ENCODE results near the gene ARFGAP2. TPM values are rescaled to one million over a fixed set of nuclear protein-coding genes. Genes with fewer than 3 reads are reported as not detected.

The ARFGAP2 gene
- total and polyA plus RNA-seq, 12 donors, result 72.3 to 411 (median 104) TPM

DNA sequence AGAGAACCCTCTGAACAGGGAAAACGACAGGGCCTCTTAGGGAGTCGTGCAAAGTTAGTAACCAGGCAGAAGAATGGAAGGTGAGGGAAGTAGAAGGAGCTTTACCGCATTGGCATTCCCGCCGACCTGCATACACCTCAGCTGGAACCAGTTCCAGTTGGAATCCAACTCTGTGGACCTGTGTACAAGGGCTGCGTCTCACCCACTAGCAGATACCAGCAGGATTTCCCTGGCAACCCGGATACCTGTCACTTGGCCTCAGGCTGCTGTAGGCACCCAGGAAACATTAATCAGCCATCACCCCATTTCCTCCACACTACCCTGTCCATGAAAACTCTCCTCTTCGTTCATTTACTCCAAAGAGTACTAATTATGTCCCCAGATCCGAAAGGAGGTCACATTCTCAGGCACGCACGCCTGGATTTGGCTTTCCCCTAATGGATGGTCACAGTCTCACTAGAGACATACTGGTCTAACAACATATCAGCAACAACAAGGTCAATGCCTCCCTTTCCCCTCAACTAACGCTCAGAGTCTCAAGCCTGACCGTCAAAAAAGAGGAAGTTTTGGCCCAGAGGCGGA is 842 bp downstream of the ARFGAP2 start:
- intact Hi-C loops (cut with DNase I), result loop anchor here in 1 of 2 donors (5.0 kb wide), 3 partner anchors 41 to 176 kb away; partner anchors contain the start of gene MYBPC3
- Histone ChIP-seq H3K9me3 (replicated peaks in 1 of 3) (no peaks in the 10 kb centered on the region), H3K4me3 (peak overlapping the region; percentile 84 to 97 (median 96)), H3K27me3 (no peaks in the 10 kb centered on the region), H3K36me3 (replicated peaks in 1 of 2) (peaks cover 0 to 61% of the 10 kb centered on the region in 2 donors), H3K4me1 (replicated peaks in 1 of 2) (peaks cover 24 to 40% of the 10 kb centered on the region in 2 donors), H3K27ac (peak overlapping the region; percentile 87 to 99 (median 97))
- TF ChIP-seq POLR2A (IDR thresholded peaks at IDR 0.05) (no peak), CTCF (IDR thresholded peaks at IDR 0.05) (no peak)
- no peak for DNase-seq
- 19 to 27% (median 20%) methylated on average over 11 to 14 of the region's 14 CpGs for WGBS, 4 donors

DNA sequence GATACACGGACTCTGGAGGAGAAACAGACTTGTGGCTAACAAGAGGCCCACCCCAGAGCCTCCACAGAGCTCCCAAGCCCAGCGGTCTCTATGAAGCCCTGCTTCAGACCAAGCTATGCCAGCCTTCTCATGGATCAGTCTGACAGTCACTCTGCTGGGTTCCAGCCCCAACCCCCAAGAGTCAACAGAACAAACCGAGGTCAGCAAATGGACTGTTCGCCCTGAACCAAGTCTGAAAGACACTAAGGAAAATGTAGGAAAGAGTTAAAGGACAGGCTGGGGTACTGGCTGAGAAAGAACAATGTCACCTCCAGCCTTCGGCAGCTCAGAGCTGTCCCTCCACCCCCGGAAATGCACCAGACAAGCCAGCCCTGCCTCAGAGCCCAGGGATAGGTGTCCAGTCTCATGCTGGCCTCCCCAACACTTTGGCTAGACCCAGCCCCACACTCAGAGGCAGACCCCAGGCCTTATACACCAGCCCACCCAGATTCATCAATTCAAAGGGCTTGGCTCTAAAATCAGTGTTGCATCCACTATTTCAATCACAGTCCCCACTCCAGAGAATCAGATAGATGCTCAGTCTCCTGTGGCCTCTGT is 3.8 kb downstream of the ARFGAP2 start:
- Histone ChIP-seq H3K4me1 (replicated peaks in 1 of 2) (peaks cover 14 to 23% of the 10 kb centered on the region in 2 donors), H3K27ac (no peak overlapping the region)
- DNase-seq, result no peak

DNA sequence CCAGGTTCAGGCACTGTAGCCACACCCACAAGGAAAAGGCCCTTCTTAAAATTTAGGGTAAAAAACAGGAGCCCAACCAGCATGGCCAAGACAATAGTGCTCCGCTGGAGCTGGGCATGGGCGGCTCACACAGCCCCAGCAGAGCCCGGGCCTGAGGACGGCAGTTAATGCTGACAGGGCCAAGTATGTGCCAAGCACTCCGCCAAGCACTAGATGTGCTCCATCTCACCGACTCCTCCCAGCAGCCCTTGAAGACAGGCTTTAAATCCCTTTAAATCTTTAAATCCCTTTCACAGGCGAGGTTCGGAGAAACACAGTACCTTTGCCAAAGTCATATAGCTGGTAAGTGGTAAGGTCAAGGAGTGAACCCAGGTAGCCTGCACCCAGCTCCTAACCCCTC is 4.8 kb downstream of the ARFGAP2 start:
- Histone ChIP-seq H3K9me3 (replicated peaks in 1 of 3) (no peaks in the 10 kb centered on the region), H3K4me3 (no peak overlapping the region), H3K27me3 (no peaks in the 10 kb centered on the region), H3K4me1 (replicated peaks in 1 of 2) (peaks cover 5 to 15% of the 10 kb centered on the region in 2 donors), H3K36me3 (replicated peaks in 1 of 2) (peaks cover 0 to 82% of the 10 kb centered on the region in 2 donors), H3K27ac (no peak overlapping the region)
- no peak for DNase-seq
- TF ChIP-seq POLR2A (IDR thresholded peaks at IDR 0.05), result no peak
- TF ChIP-seq CTCF (IDR thresholded peaks at IDR 0.05), result no peak
- intact Hi-C loops (cut with DNase I), result loop anchor here in 1 of 2 donors (5.0 kb wide), 1 partner anchor 175 kb away; no protein-coding TSS in a partner anchor
- 67 to 88% (median 80%) methylated on average over 5 to 8 of the region's 8 CpGs for WGBS, 4 donors

More for the DNA sequence above, 3.8 kb downstream of the ARFGAP2 start:
- WGBS, 4 donors, result 61 to 69% (median 67%) methylated on average over 4 to 6 of the region's 6 CpGs
- H3K9me3 ChIP-seq (replicated peaks in 1 of 3), result no peaks in the 10 kb centered on the region
- intact Hi-C loops (cut with DNase I), result loop anchor here in 1 of 2 donors (5.0 kb wide), 1 partner anchor 174 kb away; no protein-coding TSS in a partner anchor
- no peak overlapping the region for H3K4me3 ChIP-seq
- TF ChIP-seq CTCF (IDR thresholded peaks at IDR 0.05) (no peak), POLR2A (IDR thresholded peaks at IDR 0.05) (no peak)
- H3K36me3 ChIP-seq (replicated peaks in 1 of 2), result peaks cover 0 to 72% of the 10 kb centered on the region in 2 donors
- H3K27me3 ChIP-seq, result no peaks in the 10 kb centered on the region

DNA sequence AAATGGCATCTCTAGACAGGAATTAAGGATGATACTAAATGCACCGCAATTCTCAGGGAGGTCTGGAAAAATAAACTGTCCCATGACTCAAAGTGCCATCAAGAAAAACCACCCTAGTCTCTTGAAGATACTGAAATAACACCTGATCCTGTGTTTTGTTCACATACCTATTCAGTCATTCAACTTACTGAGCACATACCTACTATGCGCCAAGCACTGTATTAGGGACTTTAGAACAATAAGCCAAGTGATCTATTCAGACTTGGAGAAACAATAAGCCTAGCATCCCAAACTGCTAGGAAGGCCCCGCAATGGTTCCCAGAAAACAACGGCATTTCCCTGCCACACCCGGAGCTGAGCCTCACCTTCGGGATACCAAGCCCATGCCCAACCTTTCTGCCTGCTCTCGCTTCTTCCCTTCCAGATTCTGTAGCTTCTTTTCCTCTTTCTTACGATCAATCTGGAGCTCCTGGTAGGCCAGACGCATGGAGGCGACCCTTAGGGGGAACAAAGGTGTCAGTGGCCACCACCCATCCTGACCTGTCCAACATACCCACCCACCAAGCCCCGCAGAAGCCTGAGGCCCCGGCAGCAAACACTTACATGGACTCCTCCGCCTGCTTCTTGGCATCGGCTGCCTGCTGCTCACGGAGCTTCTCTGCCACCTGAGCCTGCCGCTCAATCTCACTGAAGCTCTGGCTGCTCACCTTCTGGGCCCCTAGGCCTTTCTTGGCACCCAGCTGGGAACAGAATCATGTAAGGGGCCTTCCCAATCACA is 5.4 kb downstream of the ARFGAP2 start:
- Histone ChIP-seq H3K27me3 (no peaks in the 10 kb centered on the region), H3K9me3 (replicated peaks in 1 of 3) (no peaks in the 10 kb centered on the region), H3K4me1 (replicated peaks in 1 of 2) (peaks cover 5 to 15% of the 10 kb centered on the region in 2 donors), H3K27ac (no peak overlapping the region), H3K36me3 (replicated peaks in 1 of 2) (peaks cover 0 to 88% of the 10 kb centered on the region in 2 donors), H3K4me3 (no peak overlapping the region)
- 87 to 89% (median 88%) methylated on average over 13 to 16 of the region's 16 CpGs for WGBS, 4 donors
- intact Hi-C loops (cut with DNase I), result loop anchor here in 1 of 2 donors (5.0 kb wide), 1 partner anchor 176 kb away; no protein-coding TSS in a partner anchor
- TF ChIP-seq CTCF (IDR thresholded peaks at IDR 0.05) (no peak), POLR2A (IDR thresholded peaks at IDR 0.05) (no peak)
- DNase-seq, result no peak

Measured in adrenal gland (tissue), 12 donors.